Activated CD8-positive, alpha-beta memory T cell treated with anti-CD3 and anti-CD28 coated beads for 24 hours (primary cell): Measurements from ENCODE around the gene DCN.
A peak's percentile ranks its signal among the peaks of the same experiment; 100 is the strongest.

Experiments used
- DNase-seq: peaks from one replicate; pipeline ENCODE4 v3.0.0-alpha.2; 2020

DCN gene

GRCh38 chr12:91129662-91130362 is 52.8 kb downstream of the DCN start:
- no peak for DNase-seq

DNA sequence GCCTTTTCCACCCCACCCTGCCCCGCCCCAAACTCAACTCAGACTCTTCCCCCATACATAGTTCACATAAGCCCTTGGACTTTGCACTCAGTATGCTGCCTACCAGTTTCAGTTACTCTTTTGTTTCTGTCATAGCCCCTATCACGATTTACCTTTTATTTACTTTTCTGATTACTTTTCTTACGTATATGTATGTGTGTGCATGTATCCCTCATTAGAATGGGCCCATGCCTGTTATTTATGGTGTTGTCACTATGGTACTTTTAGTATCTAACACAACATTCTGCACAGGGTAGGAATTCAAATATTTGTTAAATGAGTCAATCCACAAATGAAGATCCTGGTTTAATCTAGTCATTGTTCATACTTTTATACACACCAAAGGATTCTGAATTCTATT is 54.9 kb downstream of the DCN start:
- no peak for DNase-seq

- no peak for DNase-seq
Measured at GRCh38 chr12:91127306-91127705, 55.3 kb downstream of the DCN start.

DNA sequence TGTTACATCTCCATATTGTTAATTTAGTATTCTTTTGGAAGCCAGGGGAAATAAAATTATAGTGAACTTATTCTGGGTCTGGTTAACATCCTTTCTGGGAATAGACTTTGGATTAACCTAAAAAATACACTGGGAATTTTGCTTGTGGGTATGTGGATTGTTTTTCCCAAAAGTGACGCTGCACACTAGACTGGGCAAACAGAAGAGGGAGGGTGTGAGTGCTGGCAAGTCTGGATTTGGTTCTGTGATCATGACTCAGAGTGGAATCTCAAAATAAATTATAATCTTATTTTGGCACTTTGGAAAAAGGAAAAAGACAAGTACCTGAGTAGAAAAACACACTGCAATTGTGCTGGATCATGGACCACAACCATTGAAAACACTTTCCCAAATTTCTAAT is 56.1 kb downstream of the DCN start:
- no peak for DNase-seq

DNA sequence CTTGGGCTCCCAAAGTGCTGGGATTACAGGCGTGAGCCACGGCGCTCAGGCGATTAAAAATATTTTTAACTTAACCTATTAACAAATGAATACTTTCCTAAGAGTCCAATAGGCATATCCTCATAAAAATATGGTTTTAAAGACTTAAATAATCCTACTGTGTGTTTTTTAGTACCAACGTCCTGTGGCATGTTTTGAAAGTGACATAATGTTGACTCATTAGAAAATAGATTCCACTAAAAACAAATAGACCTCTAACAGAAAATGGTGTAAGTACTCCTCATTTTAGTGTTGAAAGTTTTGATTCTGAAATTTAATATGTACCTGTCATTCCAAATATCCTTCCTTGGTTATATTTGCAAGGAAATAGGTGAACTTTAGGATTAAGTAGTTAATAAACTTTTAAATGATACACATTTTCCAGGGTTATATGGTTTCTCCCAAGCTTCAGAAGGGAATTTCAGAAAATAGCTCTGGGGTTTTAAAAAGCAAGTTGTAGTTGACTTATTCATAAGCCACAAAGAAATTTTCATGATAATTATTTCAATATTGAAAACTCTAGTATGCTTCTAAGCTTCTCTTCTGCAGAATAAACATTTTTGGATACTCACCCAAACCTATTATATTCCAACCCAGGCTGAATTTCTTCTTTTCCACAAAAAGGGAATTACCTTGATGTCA is 59.2 kb downstream of the DCN start:
- no peak for DNase-seq

DNA sequence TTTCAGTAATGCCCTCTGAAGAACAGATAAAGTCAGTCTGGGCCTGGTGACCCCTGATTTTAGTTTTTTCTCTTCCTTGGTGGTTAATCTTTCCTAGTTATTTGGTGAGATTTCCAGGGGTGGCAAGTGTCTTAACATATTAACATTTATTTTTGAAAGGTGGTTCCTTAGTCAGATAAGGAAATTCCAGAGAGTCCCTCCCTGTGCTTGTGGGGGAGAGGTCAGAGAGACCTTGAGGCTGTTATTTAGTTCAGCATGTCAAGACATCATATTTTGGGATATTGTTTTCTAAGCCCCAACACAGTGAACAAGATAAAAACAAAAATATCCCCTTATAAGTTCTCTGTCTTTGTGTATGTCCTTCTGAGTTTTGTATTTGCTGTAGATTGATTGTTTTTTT is 61.8 kb downstream of the DCN start:
- no peak for DNase-seq

DNA sequence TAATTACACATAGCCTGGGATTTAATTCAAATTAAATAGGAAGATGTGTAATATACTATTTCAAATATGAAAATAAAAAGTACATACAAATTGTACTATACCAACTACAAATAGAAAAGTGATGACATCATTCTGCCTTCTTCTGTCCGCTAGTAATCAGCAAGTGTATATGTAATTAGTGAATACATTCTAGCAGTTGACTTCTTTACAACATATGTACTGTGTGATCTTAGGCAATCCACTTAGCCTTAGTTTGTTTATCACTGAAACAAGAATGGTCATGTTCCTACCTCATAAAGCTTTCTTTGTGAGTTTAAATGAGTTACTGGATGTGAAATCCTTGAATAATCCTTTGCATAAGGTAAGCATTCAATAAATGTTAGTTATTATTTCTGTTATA is 63.5 kb downstream of the DCN start:
- no peak for DNase-seq

GRCh38 chr12:91113621-91114020 is 69.0 kb downstream of the DCN start:
- no peak for DNase-seq

DNA sequence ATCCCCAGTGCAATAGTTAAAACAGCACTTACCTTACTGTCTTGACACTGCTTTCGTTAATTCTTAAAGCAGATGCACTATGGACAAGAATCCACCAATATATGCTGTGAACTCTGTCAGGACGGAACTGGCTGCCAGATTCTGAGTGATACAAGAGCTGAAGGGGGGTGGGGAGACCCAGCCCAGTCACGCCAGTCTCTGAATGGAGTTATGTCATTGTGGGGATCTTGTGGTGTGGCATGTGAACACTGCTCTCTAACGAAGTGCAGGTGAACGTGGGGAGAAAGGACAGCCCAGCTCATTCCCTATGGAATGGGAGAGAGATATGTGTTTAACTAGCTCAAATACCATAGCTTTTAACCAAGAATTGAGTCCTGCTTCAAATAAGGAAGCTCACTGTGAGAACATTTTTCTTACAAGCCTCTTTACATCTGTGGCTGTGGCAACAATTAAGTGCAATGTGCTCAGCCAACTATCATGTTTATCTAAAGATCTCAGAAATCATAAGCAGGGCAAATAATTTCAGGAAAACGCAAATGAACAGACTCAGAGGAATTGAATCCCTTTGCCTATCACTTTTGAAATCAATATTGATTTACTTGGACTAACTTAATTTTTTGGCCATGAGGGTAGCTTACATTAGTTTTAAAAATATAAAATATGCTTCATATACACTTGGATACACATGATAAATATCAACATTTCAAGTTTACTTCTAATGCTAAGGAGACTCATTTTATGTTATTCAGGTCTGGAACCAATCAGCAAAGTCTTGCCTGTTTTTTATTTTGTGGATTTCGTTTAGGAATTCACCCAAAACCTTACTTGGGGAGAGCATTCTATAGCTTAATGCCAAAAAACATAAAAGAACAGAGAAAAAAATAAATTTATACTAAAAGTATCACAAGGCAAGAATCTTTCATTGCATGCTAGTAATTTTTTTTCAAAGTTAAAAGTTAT is 71.0 kb downstream of the DCN start, which contains the start of gene LUM:
LUM (minus strand) TSS at position 129 of the 960 bp plus-strand sequence. CDS start 2,515 bp downstream, outside the sequence.
- DNase-seq = no peak

GRCh38 chr12:91110311-91110924 is 72.2 kb downstream of the DCN start:
- no peak for DNase-seq

- no peak for DNase-seq
Measured at GRCh38 chr12:91109581-91110310, 72.9 kb downstream of the DCN start.

DNA sequence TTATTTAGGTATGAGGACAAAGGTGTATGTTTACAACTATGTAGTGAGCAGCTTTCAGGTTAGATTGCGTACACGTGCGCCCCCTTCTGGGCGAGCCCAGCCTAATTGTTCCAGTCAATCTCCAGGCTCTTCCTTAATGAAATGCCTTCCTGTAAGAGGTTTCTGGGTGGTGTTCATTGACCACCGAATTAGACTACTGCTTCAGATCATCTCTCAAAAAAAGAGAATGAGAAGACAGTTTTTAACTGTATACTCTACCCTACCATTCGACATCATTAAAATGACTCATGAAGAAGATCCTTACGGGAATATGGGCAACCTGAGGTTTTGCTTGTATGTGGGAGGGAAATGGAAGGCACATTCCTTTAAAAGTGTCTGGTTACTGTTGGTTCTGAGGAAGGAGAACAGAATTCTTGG is 73.5 kb downstream of the DCN start:
- DNase-seq = peak; percentile 69

GRCh38 chr12:91108196-91108755 is 74.3 kb downstream of the DCN start:
- DNase-seq = no peak

GRCh38 chr12:91106283-91106682 is 76.3 kb downstream of the DCN start:
- DNase-seq = no peak

- DNase-seq = no peak
Measured at GRCh38 chr12:91105807-91106206, 76.8 kb downstream of the DCN start.

DNA sequence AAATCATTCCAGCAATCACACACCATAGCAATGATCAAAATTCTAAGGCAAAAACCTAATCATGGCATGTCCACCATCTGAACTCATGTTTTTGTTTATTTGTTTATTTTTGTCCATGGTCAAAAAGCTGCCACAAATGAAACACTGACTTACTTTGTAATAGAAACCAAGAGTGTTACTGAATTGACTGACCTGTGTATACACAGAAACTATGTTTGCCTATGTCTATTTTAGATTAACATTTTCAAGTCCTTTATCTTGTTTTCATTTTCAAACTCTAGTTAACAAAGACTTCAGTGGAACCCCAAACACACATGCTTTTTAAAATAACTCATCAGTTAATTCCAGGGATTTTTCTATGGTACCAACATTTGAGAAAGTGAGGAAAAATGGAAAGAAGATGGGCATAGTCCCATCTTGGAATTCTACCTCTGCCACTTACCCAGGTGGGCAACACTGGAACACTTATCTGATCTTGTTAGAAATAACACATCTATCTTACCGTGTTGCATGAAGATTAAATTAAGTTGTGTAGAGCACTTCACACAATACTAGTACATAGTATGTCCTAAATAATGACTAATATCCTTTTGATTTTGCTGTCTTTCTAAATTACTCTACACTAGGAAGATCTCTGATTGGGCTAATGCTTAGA is 77.7 kb downstream of the DCN start:
- no peak for DNase-seq

GRCh38 chr12:91103624-91104023 is 79.0 kb downstream of the DCN start:
- no peak for DNase-seq

DNA sequence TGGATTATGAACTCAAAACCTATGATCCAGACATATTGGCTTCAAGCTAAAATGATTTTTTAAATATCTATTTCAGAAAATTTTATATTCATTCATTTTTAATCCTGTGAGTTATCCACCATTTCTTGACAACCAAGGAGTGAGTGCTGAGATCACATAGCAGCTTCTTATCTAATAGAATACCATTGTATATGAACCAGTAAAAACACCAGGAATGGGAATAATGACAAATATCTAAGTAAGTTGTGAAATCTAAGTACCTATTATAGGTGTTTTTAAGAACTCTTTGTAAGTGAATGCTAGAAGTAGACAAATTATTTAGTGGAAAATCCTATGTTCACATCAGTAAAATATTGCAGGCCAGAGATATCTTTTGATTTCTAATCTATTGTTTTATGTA is 79.5 kb downstream of the DCN start:
- DNase-seq = no peak

DNA sequence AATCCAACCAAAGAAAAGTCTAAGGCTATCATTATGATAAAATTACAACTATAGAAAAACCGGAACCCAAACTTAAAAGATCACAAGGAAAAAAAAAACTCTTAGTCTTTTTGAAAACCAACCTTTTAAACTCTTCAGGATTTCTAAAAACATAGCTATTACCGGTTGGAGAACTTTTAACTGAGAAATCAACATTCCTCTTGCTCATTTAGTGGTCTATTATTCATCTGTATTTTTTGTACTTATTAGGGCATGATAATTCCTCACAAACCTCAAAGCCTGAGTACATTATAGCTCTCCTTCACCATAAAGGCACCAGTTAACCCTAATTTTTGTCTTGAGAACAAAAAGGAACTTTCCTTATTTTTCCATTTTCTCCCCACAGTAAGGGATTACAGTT is 81.7 kb downstream of the DCN start:
- DNase-seq = no peak

DNA sequence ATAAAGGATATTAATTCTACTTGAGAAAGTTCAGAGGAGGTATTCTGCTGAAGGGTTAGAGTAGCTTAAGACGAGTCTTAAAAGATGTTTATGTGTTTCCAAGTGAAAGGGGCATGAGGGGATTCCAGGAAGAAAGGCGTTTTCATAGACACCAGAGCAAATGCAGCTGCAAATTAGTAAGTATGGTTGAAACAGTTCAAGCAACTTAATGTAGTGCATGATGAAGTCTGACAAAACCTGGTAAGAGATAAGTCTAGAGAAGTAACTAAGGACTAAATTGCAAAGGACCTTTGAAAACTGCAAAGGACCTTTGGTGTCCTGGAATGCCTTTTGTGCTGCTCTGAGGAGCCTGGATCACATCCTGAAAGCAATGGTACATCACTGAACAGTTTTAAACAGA is 82.8 kb downstream of the DCN start:
- no peak for DNase-seq

GRCh38 chr12:91099341-91099740 is 83.3 kb downstream of the DCN start:
- no peak for DNase-seq
